HG03060 (cell line): ENCODE data around the gene KRT16.
"Not testable (repeated sequence)": the region's sequence is repeated elsewhere in the genome, so short reads cannot be mapped to it uniquely, and the experiment has no call there.

Source experiments
- ATAC-seq: cut with Tn5 transposase; IDR thresholded peaks from one replicate; pipeline ENCODE4 v1.9.1; 2021; ENCODE audit warnings: low read depth, moderate number of reproducible peaks; ENCODE audit not compliant: unreplicated experiment

The KRT16 gene

DNA sequence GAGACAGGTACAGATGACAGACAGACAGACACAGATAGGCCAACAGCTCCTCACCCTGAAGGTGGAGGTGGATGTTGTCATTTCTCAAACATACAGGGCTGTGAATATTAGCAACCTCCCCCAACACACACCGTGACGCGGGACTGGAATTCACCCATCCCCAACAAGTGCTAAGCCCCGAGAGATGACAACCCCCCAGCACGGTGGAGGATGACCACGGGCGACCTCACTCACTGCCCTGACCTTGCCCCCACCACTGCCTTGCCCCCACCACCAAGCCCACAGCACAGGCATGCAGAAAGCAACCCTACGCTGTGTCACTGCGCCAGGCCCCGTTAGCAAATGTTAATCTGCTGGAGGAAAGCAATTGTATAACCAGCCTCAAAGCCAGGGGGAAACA, 16.7 kb upstream of the KRT16 start:
- no peak for ATAC-seq

DNA sequence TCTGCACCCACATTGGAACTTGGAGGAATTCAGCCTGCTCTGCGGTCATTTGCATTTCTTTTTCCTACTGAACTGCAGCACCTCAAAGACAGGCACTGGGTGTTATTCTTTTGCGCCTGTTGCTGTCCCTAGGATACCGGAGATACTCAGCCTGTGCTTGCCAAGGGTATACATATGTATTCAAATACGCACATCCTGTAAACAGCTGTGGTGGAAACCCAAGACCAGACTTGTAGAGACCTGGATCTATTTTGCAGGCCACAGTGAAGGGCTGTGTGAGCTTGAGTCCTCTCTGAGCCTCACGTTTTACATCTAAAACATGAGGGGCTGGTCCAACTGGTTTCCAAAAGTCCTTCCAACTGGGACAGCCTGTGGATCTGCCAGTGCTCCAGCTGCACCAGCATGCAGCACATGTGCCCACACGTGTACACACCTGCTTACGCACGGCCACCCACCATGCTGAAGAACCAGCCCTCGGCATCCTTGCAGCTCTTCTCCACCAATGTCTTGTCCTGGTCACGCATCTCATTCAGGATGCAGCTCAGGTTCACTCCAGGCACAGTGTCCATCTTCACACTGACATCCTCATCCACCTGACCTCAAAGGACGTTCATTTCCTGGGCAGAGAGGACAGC, 16.2 kb upstream of the KRT16 start:
- not testable (repeated sequence) for ATAC-seq

DNA sequence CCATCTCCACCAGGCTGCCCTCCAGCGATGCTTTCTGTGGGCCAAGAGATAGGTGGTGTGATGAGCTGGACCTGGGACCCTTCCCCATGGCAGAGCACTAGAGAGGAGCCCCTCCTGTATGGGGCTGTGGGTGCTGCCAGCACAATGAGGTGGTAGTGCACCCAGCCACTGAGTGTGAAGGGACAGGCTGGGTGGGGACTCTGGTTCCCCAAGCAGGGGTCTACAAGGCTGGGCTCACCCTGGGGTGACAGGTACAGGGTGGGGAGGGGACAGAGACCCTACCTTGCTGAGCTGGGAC, 15.5 kb upstream of the KRT16 start:
- ATAC-seq, result not testable (repeated sequence)

DNA sequence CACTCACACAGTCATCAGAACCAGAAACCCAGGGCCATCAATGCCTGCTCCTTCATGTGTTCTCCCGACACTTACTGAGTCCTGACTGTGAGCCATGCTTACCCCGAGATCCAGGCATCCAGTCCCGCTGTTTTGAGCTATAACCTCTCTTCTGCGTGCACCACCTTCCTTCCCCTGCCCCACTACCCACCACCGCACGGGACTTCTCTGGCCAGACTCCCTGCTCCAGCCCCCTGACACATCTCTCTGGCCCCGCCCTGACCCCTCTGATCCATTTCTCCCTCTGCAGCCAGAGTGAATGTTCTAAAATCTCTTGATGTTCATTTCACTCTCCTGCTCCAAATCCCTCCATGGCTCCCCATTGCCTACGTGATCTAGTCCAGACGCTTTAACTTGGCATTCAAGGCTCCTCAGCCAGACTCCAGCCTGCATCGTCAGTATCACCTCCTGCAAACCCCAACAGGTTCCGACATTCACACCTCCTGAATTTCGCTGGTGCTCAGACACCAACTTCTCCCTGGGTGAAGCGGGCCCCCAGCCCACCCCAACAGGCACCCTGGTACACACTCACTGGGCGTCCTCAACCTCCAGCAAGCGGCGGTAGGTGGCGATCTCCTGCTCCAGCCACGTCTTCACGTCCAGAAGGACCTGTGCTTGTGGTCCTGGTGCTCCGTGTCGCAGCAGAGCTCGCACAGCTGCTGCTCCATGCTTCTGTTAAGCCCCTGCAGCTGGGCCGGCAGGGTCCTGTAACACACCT, 14.9 kb upstream of the KRT16 start:
- ATAC-seq, result no peak

DNA sequence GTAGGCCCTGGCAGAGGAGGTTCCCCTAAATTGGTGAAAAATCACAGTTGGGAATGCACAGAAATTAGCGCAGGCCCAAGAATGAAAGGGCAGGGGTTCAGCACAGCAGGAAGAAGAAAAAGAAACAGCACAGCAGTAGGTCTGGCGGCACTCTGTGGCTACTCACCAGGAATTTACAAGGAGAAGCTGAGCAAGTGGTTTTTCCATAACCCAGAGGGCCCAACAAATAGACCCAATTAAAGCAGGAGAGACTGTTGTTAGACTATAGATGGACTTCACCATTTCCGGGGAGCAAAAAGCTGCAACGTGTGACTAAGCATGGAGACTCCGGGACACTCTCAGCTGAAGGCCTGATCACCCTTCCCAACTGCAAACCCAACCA, 14.3 kb upstream of the KRT16 start:
- ATAC-seq, result not testable (repeated sequence)

DNA sequence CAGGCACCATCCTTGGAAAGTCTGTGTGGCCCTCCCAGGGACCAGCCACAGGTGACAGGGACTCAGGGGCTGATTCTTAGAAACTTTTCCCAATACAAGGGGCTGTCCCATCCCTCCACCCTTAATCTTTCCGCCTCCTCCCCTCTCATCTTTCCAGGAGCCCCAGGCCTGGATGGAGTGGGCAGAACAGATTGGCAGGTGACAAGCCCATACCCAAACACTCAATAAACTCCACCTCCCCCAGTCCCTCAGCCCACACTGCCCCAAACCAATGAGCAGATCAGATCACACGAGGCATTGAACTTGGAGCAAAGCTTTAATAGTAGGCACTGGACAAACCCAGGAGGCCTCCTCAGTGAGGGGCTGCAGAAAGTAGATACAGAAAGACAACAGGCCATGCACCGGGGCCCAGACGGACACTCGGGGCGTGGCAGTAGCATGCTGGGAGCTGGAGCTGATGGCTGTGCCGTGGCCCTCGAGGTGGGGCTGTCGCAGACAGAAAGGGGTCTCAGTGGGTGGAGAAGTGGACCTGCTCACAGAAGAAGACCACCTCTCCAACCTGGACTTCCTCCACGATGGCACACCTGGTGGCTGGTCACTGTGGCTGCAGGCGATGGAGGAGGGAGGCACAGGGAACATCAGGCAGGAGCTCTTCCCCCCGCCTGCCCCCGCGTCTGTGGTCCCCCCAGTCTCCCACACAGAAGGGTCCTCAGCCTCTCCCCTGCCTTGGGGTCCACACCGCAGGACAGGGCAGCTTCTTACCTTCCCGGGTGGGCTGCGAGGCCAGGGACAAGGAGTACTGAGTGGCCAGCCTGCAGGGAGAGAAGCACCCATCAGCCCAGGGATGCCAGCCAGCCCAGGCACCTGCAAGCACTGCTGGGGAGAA, 13.7 kb upstream of the KRT16 start:
- not testable (repeated sequence) for ATAC-seq

DNA sequence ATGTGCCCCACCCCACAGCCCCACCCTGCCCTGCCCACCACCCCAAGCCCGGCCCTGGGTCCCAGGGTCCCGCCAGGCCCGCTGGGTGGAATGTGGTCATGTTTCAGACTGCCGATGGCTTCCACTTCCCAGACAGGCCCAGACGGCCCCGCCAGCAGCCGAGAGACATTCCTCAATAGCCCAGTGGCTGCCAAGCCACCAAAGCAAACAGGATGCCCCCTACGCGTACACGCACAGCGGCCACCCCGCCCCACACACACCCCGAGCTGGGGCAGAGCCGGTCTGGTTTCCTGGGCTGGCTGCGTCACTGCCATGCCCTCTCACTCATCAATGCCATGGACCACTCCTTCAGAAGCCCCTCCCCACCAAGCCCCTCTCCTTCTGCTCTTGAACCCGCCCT, 13.0 kb upstream of the KRT16 start:
- no peak for ATAC-seq

DNA sequence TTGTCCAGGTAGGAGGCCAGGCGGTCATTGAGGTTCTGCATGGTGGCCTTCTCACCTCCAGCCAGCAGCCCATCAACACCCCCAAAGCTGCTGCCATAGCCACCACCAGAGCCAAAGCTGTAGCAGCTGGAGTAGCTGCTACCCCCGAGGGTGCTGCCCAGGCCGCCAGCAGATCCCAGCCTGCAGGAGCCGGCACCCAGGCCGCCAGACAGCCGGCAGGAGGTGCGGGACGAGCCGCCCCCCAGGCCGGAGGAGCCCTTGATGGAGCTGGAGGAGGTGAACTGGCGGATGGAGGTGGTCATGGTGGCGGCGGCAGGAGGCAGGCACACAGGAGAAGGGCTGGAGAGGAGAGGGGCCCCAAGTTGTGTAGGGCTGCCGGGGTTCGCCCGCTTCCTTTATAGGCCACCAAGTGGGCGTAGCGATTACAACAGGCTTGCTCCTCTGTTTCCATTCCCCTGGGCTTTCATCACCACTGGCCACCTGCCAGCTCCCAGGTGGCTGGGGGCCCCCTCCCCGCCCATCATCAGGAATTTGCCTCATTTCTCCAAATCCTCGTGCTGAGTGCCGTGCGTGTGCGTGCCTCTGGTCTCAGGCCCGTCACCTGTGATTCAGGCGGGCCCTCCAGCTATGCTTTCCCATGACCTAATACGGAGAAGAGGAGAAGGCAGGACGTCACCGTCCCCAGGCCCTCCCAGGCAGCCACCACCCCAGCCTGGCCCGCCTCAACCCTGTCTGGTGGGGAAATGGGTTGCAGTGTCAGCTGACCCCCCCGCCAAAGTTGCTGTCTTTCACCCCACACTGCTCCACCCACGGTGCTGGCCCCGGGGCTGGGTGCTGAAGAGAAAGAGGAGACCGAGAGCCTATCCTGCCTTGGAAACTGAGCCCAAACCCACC, 11.9 kb upstream of the KRT16 start, which contains the start of gene KRT17:
TSS of gene KRT17 (minus strand) at position 368 of the 894 bp plus-strand sequence. CDS start at position 302, 66 bp downstream.
- no peak for ATAC-seq

DNA sequence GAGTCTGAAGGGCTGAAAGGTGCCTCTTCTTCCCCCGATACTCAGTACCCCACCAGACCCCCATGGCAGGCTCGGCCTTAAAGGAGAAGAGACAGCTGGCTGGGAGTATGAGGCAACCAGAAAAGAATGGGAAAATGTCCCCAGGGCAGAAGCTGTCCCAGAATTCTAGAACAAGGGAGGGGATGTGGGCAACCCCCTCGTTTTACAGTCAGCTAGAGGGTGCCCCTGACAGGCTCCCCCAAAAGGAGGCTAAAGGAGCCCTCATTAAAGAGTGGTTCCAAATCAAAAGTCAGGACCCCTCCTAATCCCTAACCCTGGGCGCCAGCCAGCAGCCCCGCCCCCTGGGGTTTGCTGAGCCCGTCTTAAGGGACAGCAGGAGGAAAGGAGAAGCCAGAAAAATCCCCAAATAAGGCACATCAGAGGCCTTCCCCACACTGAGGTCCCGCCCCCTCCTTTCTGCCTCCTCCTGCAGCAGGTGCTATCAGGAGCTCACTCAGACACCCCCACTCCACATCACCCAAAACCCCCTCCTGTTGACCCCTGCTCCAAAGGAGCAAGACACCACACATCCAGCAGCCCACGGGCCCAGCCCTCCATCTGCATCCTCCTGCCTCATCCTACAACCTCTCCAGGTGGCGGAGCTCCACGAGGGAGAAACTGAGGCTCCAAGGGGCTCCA, 10.8 kb upstream of the KRT16 start:
- not testable (repeated sequence) for ATAC-seq

DNA sequence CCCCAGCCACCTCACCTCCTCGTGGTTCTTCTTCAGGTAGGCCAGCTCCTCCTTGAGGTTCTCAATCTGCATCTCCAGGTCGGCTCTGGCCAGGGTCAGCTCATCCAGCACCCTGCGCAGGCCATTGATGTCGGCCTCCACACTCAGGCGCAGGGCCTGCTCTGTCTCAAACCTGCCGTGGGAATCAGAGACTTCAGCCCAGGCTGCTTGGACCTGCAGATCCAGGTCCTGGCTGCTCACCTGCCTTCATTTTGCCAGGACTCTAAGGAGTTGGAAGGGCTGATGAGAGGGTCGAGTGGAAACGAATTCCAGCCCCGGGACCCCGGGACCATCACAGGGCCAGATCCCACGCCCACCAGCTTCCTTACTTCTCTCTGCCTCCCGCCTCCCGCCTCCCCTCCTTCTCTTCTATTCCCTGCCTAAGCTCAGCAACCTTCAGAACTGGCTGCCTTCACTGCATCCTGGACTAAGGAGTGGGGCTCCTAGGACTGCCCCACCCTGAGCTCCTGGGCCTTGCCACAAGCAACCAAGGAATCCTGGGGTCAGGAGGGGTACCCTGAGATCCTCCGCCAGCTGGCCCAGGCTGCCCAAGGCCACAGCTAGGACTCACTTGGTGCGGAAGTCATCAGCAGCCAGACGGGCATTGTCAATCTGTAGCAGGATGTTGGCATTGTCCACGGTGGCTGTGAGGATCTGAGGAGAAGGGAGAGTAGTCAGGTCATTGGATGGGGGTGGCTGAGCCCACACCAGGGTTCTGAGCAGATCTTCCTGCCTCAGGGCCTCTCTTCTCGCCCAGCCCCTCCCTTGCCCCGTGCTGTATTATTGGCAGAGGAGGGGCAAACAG, 10.0 kb upstream of the KRT16 start:
- not testable (repeated sequence) for ATAC-seq

DNA sequence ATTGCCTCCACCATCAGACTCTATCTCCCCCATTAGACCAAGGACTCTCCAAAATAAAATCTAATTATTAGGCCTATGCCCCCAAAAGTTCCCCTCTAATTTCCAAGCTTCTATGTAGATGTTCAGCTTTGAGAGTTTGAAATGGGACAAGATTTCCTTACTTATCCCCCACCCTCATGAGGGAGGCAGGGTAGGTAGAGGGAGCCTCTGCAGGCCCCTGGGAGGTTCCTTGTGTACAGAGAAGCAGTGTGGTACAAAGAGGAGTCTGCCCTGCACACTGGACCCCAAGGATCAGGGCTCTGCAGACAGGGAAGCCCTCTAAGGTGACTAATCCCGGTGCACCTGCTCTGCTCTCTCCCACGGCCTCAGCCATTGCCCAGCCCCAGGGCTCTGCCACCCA, 9.3 kb upstream of the KRT16 start:
- no peak for ATAC-seq

DNA sequence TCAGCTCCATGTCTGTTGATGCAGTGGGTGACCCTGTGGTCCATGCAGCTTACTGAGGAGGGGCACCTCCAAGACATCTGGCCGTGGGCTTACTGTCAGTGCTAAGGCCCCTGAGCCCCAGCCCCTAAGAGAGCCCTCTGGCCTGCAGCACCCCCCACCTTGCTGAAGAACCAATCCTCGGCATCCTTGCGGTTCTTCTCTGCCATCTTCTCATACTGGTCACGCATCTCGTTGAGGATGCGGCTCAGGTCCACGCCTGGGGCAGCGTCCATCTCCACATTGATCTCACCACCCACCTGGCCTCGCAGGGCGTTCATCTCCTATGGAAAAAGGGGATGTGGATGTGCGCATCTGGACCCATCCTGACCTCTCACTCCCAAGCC, 8.9 kb upstream of the KRT16 start:
- not testable (repeated sequence) for ATAC-seq

DNA sequence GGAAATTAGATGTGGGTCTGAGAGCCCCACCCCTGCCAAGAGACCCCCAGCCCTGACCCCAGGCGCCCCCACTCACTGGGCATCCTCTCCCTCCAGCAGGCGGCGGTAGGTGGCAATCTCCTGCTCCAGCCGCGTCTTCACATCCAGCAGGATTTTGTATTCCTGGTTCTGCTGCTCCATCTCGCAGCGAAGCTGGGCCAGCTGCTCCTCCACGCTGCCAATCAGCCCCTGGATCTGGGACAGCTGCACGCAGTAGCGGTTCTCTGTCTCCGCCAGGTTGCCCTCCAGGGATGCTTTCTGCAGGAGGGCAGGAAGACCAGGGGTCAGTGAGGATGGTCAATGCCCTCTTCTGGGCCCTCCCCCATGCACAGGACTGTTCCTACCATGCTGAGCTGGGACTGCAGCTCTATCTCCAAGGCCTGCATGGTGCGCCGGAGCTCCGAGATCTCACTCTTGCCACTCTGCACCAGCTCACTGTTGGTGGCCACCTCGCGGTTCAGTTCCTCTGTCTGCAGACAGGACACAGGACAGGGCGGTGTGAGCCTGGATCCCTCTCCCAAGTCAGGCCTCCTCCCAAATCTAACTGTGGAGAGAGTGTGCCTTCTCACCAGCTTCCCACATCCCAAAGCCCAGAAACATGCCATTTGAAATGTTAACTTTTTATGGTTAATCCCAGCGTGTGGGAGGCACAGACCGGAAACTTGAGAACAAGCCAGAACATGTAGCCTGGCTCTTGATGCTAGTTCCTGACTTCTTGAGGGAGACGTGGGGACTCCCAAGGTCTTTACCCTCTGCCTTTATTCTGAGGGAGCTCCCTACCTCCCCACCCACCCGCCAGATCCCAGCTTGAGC, 8.2 kb upstream of the KRT16 start:
- ATAC-seq, result no peak

DNA sequence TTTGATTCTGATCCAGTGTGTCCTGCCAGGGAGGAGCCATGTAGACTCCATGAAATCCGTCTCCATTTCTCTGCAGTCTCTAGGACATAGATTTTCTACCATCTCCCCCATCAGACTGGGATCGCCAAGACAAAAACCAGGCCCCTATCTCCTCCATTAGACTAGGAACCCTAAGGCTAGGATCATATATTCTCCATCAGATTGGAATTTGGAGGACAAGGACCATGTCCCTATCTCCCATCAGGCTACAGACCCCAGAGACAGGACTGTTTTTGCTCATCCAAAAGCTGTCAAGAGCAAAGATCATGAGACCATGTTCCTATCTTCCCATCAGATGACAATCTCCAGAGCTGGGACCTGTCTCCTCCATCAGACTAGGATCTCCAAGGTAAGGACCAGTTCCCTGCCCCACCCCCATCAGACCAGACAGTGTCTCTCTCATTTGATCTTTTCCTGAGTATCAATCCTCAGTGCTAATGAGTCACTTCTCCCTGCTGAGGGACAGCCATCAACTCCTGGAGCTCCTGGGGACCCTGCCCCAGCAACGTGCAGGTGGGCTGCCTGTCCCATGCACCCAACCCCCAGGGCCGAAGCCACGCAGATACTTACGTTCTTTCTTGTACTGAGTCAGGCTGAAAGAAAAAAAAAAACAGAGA, 7.5 kb upstream of the KRT16 start:
- not testable (repeated sequence) for ATAC-seq

DNA sequence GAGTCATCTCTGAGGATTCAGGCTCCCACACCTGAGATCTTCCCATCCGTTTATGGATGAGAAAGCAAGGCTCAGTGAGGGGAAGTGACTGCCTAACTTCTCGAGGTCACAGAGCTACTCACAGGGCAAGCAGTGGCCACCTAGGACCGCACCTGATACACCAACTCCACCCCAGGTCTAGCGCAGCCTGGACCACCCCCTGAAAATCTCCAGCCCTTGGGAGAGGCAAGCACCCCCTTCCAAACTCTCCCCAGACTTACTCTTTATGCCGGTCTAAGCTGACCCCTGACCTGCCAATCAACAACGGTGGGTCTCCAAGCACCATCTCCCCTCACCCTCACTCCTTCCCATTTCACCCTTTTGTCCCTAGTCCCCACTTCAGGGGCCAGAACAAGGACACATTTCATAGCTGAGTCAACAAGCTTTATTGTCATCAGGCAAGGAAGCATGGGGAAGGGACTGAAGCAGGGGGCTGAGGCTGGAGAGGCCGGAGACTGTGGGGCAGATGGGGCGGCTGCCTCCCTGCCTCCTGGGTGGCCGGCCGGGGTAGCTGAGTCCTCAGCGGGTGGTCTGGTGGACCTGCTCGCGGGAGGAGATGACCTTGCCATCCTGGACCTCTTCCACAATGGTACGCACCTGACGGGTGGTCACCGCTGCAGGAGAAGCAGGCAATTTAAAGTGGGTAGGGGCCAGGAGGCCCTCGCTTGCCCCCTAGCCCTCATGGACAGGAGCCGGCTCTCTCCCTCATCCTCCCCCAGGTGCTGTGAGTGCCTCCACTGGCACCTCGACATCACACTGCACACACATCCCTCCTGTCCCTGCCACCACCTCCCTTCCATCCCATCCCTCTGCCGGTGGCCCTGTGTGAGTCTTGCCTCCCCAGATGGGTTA, 6.7 kb upstream of the KRT16 start:
- no peak for ATAC-seq

DNA sequence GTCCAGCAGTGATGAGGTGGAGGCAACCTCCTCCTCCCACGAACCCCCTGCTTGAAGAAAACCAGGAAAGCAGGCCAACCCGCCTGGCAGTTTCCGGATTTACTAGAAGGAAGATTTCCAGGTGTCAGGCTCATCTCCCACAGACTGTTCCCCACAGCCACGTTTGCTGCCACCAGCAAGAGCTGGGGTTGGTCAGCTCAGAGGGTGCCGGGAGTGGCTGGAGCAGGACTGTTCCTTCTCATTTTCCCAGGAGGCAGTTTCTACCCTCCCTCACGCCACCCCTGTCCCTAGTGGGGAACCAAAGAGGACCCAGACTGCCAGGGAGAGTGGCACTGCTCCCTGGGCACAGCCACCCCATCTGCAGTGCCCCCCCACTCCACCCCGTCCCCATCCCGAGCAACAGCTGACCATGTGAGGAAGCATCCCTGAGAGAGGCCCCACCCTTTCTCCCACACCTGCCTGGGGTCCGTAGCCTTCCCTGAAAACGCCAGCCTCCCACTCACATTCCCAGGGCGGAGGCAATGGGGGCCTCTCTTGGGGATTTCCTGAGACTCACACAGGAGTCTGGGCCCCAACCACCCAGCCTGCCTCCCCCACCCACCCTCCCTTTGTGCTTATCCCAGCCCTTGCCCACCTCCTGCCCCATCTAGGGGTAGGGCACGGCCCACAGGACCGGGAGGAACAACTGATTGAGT, 5.9 kb upstream of the KRT16 start:
- no peak for ATAC-seq
